ENCODE measurements around the gene MRS2.
"Not testable (repeated sequence)": the region's sequence is repeated elsewhere in the genome, so short reads cannot be mapped to it uniquely, and the experiment has no call there.

DNA sequence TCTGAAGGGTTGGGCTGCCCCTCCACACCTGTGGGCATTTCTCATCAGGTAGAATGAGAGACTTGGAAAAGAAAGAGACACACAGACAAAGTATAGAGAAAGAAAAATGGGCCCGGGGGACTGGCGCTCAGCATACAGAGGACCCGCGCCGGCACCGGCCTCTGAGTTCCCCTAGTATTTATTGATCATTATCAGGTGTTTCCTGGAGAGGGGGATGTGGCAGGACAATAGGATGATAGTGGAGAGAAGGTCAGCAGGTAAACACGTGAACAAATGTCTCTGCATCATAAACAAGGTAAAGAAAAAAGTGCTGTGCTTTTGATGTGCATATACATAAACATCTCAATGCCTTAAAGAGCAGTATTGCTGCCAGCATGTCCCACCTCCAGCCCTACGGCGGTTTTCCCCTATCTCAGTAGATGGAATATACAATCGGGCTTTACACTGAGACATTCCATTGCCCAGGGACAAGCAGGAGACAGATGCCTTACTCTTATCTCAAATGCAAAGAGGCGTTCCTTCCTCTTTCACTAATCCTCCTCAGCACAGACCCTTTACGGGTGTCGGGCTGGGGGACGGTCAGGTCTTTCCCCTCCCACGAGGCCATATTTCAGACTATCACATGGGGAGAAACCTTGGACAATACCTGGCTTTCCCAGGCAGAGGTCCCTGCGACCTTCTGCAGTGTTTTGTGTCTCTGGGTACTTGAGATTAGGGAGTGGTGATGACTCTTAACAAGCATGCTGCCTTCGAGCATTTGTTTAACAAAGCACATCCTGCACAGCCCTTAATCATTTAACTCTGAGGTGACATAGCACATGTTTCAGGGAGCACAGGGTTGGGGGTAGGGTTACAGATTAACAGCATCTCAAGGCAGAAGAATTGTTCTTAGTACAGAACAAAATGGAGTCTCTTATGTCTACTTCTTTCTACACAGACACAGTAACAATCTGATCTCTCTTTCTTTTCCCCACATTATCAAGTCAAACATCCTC, 2.4 kb upstream of the MRS2 start:
- TF ChIP-seq, protein P1, sequence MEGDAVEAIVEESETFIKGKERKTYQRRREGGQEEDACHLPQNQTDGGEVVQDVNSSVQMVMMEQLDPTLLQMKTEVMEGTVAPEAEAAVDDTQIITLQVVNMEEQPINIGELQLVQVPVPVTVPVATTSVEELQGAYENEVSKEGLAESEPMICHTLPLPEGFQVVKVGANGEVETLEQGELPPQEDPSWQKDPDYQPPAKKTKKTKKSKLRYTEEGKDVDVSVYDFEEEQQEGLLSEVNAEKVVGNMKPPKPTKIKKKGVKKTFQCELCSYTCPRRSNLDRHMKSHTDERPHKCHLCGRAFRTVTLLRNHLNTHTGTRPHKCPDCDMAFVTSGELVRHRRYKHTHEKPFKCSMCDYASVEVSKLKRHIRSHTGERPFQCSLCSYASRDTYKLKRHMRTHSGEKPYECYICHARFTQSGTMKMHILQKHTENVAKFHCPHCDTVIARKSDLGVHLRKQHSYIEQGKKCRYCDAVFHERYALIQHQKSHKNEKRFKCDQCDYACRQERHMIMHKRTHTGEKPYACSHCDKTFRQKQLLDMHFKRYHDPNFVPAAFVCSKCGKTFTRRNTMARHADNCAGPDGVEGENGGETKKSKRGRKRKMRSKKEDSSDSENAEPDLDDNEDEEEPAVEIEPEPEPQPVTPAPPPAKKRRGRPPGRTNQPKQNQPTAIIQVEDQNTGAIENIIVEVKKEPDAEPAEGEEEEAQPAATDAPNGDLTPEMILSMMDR (conservative IDR thresholded peaks at IDR 0.05) = not testable (repeated sequence)
- not testable (repeated sequence) for TF ChIP-seq EZH2 (IDR thresholded peaks at IDR 0.05; ENCODE audit: low read depth)
